GM18907 (cell line): Measurements from ENCODE around the gene NHEJ1.

ENCODE experiments used
- ATAC-seq: cut with Tn5 transposase; IDR thresholded peaks from one replicate; pipeline ENCODE4 v1.9.1; 2021; ENCODE audit warnings: mild to moderate bottlenecking, moderate library complexity; ENCODE audit not compliant: unreplicated experiment

Gene NHEJ1

GRCh38 chr2:219031005-219031738, 129.4 kb downstream of the NHEJ1 start:
- ATAC-seq = no peak

GRCh38 chr2:219030177-219030940, 130.3 kb downstream of the NHEJ1 start:
- ATAC-seq = no peak

GRCh38 chr2:219029829-219030165, 130.8 kb downstream of the NHEJ1 start:
- ATAC-seq = peak; percentile 82

GRCh38 chr2:219028996-219029828, 131.4 kb downstream of the NHEJ1 start:
- ATAC-seq = no peak

GRCh38 chr2:219028141-219028540, 132.5 kb downstream of the NHEJ1 start:
- ATAC-seq = no peak

GRCh38 chr2:219027511-219028055, 133.0 kb downstream of the NHEJ1 start:
- no peak for ATAC-seq

GRCh38 chr2:219026946-219027345, 133.7 kb downstream of the NHEJ1 start:
- ATAC-seq = no peak

- no peak for ATAC-seq
These were observed 134.7 kb downstream of the NHEJ1 start for GRCh38 chr2:219025637-219026585.
